Loucy (cell line): Measurements from ENCODE around the gene COX10.

ENCODE experiments used
- H2AFZ ChIP-seq: fragments of 200-600 bp; sonication (generic); 2 replicates; pipeline ENCODE4 v1.6.0; 2016; ENCODE audit warnings: antibody characterized with exemption, mild to moderate bottlenecking, low read length, moderate library complexity
- H3F3A ChIP-seq: fragments of 200-600 bp; 2 replicates; pipeline ENCODE4 v1.6.0; 2016; ENCODE audit warnings: antibody characterized with exemption, low read depth, mild to moderate bottlenecking
- H3K27me3 ChIP-seq: fragments of 200-600 bp; sonication (generic); 2 replicates; pipeline ENCODE4 v1.6.1; 2014; ENCODE audit warnings: low read length, mild to moderate bottlenecking; ENCODE audit not compliant: insufficient read depth, poor library complexity, severe bottlenecking
- H3K36me3 ChIP-seq: fragments of 200-600 bp; sonication (generic); 2 replicates; pipeline ENCODE4 v1.6.1; 2016; ENCODE audit warnings: low read length; ENCODE audit not compliant: insufficient read depth
- H3K4me1 ChIP-seq: fragments of 200-600 bp; sonication (generic); 2 replicates; pipeline ENCODE4 v1.5.1; 2014; ENCODE audit warnings: low read length, mild to moderate bottlenecking; ENCODE audit not compliant: insufficient read depth, poor library complexity, severe bottlenecking
- H3K4me2 ChIP-seq: fragments of 200-600 bp; sonication (generic); 2 replicates; pipeline ENCODE4 v1.6.0; 2014; ENCODE audit warnings: antibody characterized with exemption, low read length, low read depth, mild to moderate bottlenecking; ENCODE audit not compliant: poor library complexity, severe bottlenecking
- H3K4me3 ChIP-seq: fragments of 200-600 bp; sonication (generic); 2 replicates; pipeline ENCODE4 v1.5.1; 2014; ENCODE audit warnings: low read length, mild to moderate bottlenecking, mixed read lengths; ENCODE audit not compliant: poor library complexity, severe bottlenecking
- H3K79me2 ChIP-seq: fragments of 200-600 bp; sonication (generic); 2 replicates; pipeline ENCODE4 v1.6.1; 2014; ENCODE audit warnings: low read length; ENCODE audit not compliant: insufficient read depth
- H3K9ac ChIP-seq: fragments of 200-600 bp; sonication (generic); 2 replicates; pipeline ENCODE4 v1.6.0; 2014; ENCODE audit warnings: mild to moderate bottlenecking, low read depth, low read length, moderate library complexity; ENCODE audit not compliant: poor library complexity, severe bottlenecking
- H3K9me2 ChIP-seq: fragments of 200-600 bp; sonication (generic); replicated peaks from 2 replicates; pipeline ENCODE4 v1.6.1; 2016; ENCODE audit warnings: low read depth, low read length, mixed read lengths
- H3K9me3 ChIP-seq: fragments of 200-600 bp; sonication (generic); 2 replicates; pipeline ENCODE4 v1.6.1; 2014; ENCODE audit warnings: mild to moderate bottlenecking, antibody characterized with exemption, low read length, low read depth; ENCODE audit not compliant: insufficient read depth
- H4K20me1 ChIP-seq: fragments of 200-600 bp; sonication (generic); 2 replicates; pipeline ENCODE4 v1.6.0; 2014; ENCODE audit warnings: antibody characterized with exemption, low read length, mild to moderate bottlenecking; ENCODE audit not compliant: insufficient read depth, poor library complexity, severe bottlenecking
- CTCF ChIP-seq: fragments of 200-600 bp; sonication (generic); conservative IDR thresholded peaks from 2 replicates; pipeline ENCODE4 v1.5.1; 2014; ENCODE audit warnings: mild to moderate bottlenecking, antibody characterized with exemption, low read length
- EZH2phosphoT487 ChIP-seq: fragments of 200-600 bp; IDR thresholded peaks from 2 replicates; pipeline ENCODE4 v1.6.1; 2018; ENCODE audit warnings: antibody characterized with exemption, mild to moderate bottlenecking, moderate library complexity, borderline replicate concordance

COX10 gene

GRCh38 chr17:14047591-14047990, 21.7 kb upstream of the COX10 start:
- H3F3A ChIP-seq = no peaks in the 10 kb centered on the region
- no peak overlapping the region for H3K9ac ChIP-seq
- no peaks in the 10 kb centered on the region for H3K27me3 ChIP-seq
- TF ChIP-seq EZH2phosphoT487 (no peak), CTCF (no peak)
- no peak overlapping the region for H2AFZ ChIP-seq
- no peaks in the 10 kb centered on the region for H3K79me2 ChIP-seq
- no peaks in the 10 kb centered on the region for H3K9me2 ChIP-seq
- no peak overlapping the region for H3K4me2 ChIP-seq
- no peaks in the 10 kb centered on the region for H4K20me1 ChIP-seq
- no peaks in the 10 kb centered on the region for H3K36me3 ChIP-seq
- H3K4me3 ChIP-seq = no peak overlapping the region
- H3K4me1 ChIP-seq = no peaks in the 10 kb centered on the region
- no peaks in the 10 kb centered on the region for H3K9me3 ChIP-seq

- TF ChIP-seq CTCF (peak; percentile 55), EZH2phosphoT487 (no peak)
- Histone ChIP-seq H3K36me3 (no peaks in the 10 kb centered on the region), H2AFZ (no peak overlapping the region), H3K9me2 (no peaks in the 10 kb centered on the region), H3K9ac (no peak overlapping the region), H3F3A (no peaks in the 10 kb centered on the region), H3K4me3 (no peak overlapping the region), H3K4me2 (no peak overlapping the region), H3K79me2 (no peaks in the 10 kb centered on the region), H3K9me3 (no peaks in the 10 kb centered on the region), H4K20me1 (no peaks in the 10 kb centered on the region), H3K4me1 (no peaks in the 10 kb centered on the region), H3K27me3 (no peaks in the 10 kb centered on the region)
These were observed 21.1 kb upstream of the COX10 start for GRCh38 chr17:14048169-14048568.

- no peak overlapping the region for H2AFZ ChIP-seq
- H3K9me2 ChIP-seq = no peaks in the 10 kb centered on the region
- H3K9ac ChIP-seq = no peak overlapping the region
- no peak overlapping the region for H3K4me2 ChIP-seq
- no peaks in the 10 kb centered on the region for H3K36me3 ChIP-seq
- no peaks in the 10 kb centered on the region for H3K79me2 ChIP-seq
- no peaks in the 10 kb centered on the region for H3K27me3 ChIP-seq
- TF ChIP-seq CTCF (no peak), EZH2phosphoT487 (no peak)
- H3F3A ChIP-seq = no peaks in the 10 kb centered on the region
- H4K20me1 ChIP-seq = no peaks in the 10 kb centered on the region
- no peaks in the 10 kb centered on the region for H3K4me1 ChIP-seq
- no peaks in the 10 kb centered on the region for H3K9me3 ChIP-seq
- no peak overlapping the region for H3K4me3 ChIP-seq
These were observed 18.7 kb upstream of the COX10 start for GRCh38 chr17:14050616-14051015.
